ENCODE measurements around the gene PDLIM4.

DNA sequence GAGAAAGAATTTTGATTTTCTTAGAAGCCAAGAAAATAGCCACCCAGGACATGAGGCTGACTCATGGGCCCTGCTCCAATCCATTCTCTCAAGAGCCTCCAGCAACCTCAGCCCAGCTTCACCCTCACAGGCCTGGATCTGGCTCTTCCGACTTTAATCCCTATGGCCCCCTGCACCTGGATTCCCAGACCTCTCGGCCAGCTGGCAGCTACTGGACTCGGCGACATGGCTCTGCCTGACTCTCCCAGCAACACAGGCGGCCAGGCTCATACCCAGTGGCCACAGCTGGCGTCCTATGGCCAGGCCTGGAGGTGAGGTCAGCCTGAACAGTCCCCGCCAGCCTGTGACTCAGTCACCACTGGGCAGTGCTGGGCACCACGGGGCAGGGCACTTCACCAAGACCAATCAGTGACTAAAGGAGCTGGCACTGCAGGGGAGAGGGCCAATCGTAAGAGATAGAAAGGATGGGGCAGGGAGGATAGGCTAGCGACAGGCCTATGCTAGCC is 6.2 kb upstream of the PDLIM4 start:
- no peak for TF ChIP-seq GATA2 (IDR thresholded peaks at IDR 0.05; ENCODE audit: low read depth, low read length)
- TF ChIP-seq GATA3 (IDR thresholded peaks at IDR 0.05; ENCODE audit: low read depth, low read length), result no peak
